LNCAP (cell line): ENCODE results near the gene CFAP43.
A peak's percentile ranks its signal among the peaks of the same experiment; 100 is the strongest.

ENCODE experiments used
- CTCF ChIP-seq: fragments of 450-650 bp; IDR thresholded peaks from 2 replicates; pipeline ENCODE4 v1.5.1; 2017; ENCODE audit warnings: mild to moderate bottlenecking

Gene CFAP43

GRCh38 chr10:104202231-104202630 is 29.9 kb downstream of the CFAP43 start:
- TF ChIP-seq CTCF: no peak

- TF ChIP-seq CTCF: no peak
Measured at GRCh38 chr10:104201636-104202035, 30.5 kb downstream of the CFAP43 start.

- TF ChIP-seq CTCF: no peak
Measured at GRCh38 chr10:104199567-104199966, 32.6 kb downstream of the CFAP43 start.

GRCh38 chr10:104197364-104197763 is 34.8 kb downstream of the CFAP43 start:
- peak; percentile 38; the same call in 1 of the 2 replicates for TF ChIP-seq CTCF

- no peak for TF ChIP-seq CTCF
Measured at GRCh38 chr10:104195706-104196105, 36.5 kb downstream of the CFAP43 start.

GRCh38 chr10:104193787-104194186 is 38.4 kb downstream of the CFAP43 start:
- TF ChIP-seq CTCF: no peak

- TF ChIP-seq CTCF: no peak
Measured at GRCh38 chr10:104190695-104191094, 41.5 kb downstream of the CFAP43 start.

- TF ChIP-seq CTCF: no peak
Measured at GRCh38 chr10:104183682-104184081, 48.5 kb downstream of the CFAP43 start.
